K562 (cell line): ENCODE measurements around the gene DACT3. TPM values are rescaled to one million over a fixed set of nuclear protein-coding genes. Genes with fewer than 3 reads are reported as not detected.

ENCODE experiments used
- ARID1B ChIP-seq: fragments of 450-650 bp; IDR thresholded peaks from 2 replicates; pipeline ENCODE4 v1.6.1; 2016; ENCODE audit warnings: antibody characterized with exemption, mild to moderate bottlenecking, inconsistent platforms
- ARID3A ChIP-seq: IDR thresholded peaks from 2 replicates; pipeline ENCODE4 v1.6.1; 2012; ENCODE audit warnings: low read depth, low read length, improper control_type of control experiment, borderline replicate concordance
- CBX8 ChIP-seq: fragments of 200-600 bp; sonication (generic); IDR thresholded peaks from 2 replicates; pipeline ENCODE4 v1.6.1; 2012; ENCODE audit warnings: borderline replicate concordance, mixed run types, low read depth, mild to moderate bottlenecking, moderate library complexity, mixed read lengths, low read length, control low read depth, inconsistent platforms; ENCODE audit not compliant: poor library complexity, severe bottlenecking; ENCODE audit errors: extremely low read depth
- ERF ChIP-seq: fragments of 450-650 bp; formaldehyde crosslinking; IDR thresholded peaks from 2 replicates; pipeline ENCODE4 v1.4.0; 2020; ENCODE audit warnings: mild to moderate bottlenecking, mixed read lengths
- FOS ChIP-seq: IDR thresholded peaks from 3 replicates; pipeline ENCODE4 v1.6.1; 2011; ENCODE audit not compliant: insufficient read length; ENCODE audit errors: extremely low read depth
- HOMEZ ChIP-seq: fragments of 250-450 bp; sonication (Bioruptor Pico); IDR thresholded peaks from 2 replicates; pipeline ENCODE4 v1.4.0; 2020; ENCODE audit warnings: mild to moderate bottlenecking, moderate library complexity
- KLF13 ChIP-seq: fragments of 450-650 bp; IDR thresholded peaks from 2 replicates; pipeline ENCODE4 v1.6.1; 2016; ENCODE audit warnings: missing genetic modification characterization, low read depth, mild to moderate bottlenecking, missing compliant biosample characterization, moderate library complexity, borderline replicate concordance
- NFXL1 ChIP-seq: fragments of 450-650 bp; formaldehyde crosslinking; IDR thresholded peaks from 2 replicates; pipeline ENCODE4 v1.4.0; 2021; ENCODE audit warnings: mild to moderate bottlenecking
- PML ChIP-seq: IDR thresholded peaks from 2 replicates; pipeline ENCODE4 v1.6.1; 2012; ENCODE audit warnings: low read length, inconsistent platforms
- POLR2AphosphoS5 ChIP-seq: IDR thresholded peaks from 2 replicates; pipeline ENCODE4 v1.6.1; 2011; ENCODE audit warnings: mild to moderate bottlenecking, low read depth, low read length, moderate library complexity; ENCODE audit not compliant: control insufficient read depth, insufficient read depth
- PPARD ChIP-seq: fragments of 250-450 bp; sonication (Bioruptor Pico); IDR thresholded peaks from 2 replicates; pipeline ENCODE4 v1.8.0; 2022; ENCODE audit warnings: inconsistent platforms, mild to moderate bottlenecking, moderate library complexity
- RBM34 ChIP-seq: fragments of 200-400 bp; formaldehyde crosslinking; IDR thresholded peaks from 2 replicates; pipeline ENCODE4 v1.6.1; 2018; ENCODE audit warnings: low read length, borderline replicate concordance; ENCODE audit not compliant: insufficient read depth
- SAFB ChIP-seq: fragments of 200-400 bp; formaldehyde crosslinking; IDR thresholded peaks from 2 replicates; pipeline ENCODE4 v1.6.1; 2017; ENCODE audit warnings: low read depth, low read length, borderline replicate concordance
- SMARCA5 ChIP-seq: fragments of 450-650 bp; IDR thresholded peaks from 2 replicates; pipeline ENCODE4 v1.6.1; 2016
- SRF ChIP-seq, 2 experiments: fragments of 250-450, 450-650 bp in 1 of 2; sonication (Bioruptor Pico) in 1 of 2; sonication (generic) in 1 of 2; formaldehyde crosslinking; IDR thresholded peaks; 2 replicates each; pipeline versions ENCODE4 v1.5.0 to v1.5.1; 2020 to 2022; ENCODE audit warnings: mild to moderate bottlenecking in 1 of 2, missing genetic modification reagents in 1 of 2
- TAF9B ChIP-seq: fragments of 450-650 bp; IDR thresholded peaks from 2 replicates; pipeline ENCODE4 v1.6.1; 2018; ENCODE audit warnings: mild to moderate bottlenecking; ENCODE audit not compliant: partially characterized antibody
- TCF7 ChIP-seq: sonication (generic); IDR thresholded peaks from 2 replicates; pipeline ENCODE4 v1.6.1; 2016; ENCODE audit warnings: antibody characterized with exemption, borderline replicate concordance
- TOE1 ChIP-seq, 2 experiments: fragments of 450-650 bp in 1 of 2; sonication (generic) in 1 of 2; formaldehyde crosslinking in 1 of 2; IDR thresholded peaks; 2 replicates each; pipeline versions ENCODE4 v1.7.1 to v1.8.0; 2016 to 2022; ENCODE audit warnings: borderline replicate concordance in 2 of 2, mild to moderate bottlenecking in 2 of 2, antibody characterized with exemption in 1 of 2, inconsistent platforms in 1 of 2, low read depth in 1 of 2, missing genetic modification reagents in 1 of 2, moderate library complexity in 1 of 2
- TSC22D4 ChIP-seq: fragments of 450-650 bp; IDR thresholded peaks from 2 replicates; pipeline ENCODE4 v1.6.1; 2016; ENCODE audit warnings: missing genetic modification characterization, missing biosample characterization, control low read depth
- U2AF1 ChIP-seq: fragments of 200-400 bp; formaldehyde crosslinking; optimal IDR thresholded peaks from 2 replicates; pipeline ENCODE3; 2017; ENCODE audit warnings: mild to moderate bottlenecking, low read depth, low read length, moderate library complexity
- XRCC5 ChIP-seq: fragments of 200-400 bp; formaldehyde crosslinking; IDR thresholded peaks from 2 replicates; pipeline ENCODE4 v1.6.1; 2017; ENCODE audit warnings: low read depth, mild to moderate bottlenecking, low read length
- ZNF174 ChIP-seq: fragments of 250-450 bp; sonication (Bioruptor Pico); IDR thresholded peaks from 2 replicates; pipeline ENCODE4 v1.4.0; 2020; ENCODE audit warnings: mild to moderate bottlenecking
- ZNF584 ChIP-seq: fragments of 200-800 bp; sonication (Bioruptor generic); IDR thresholded peaks from 2 replicates; pipeline ENCODE4 v1.6.1; 2016; ENCODE audit warnings: low read depth, mild to moderate bottlenecking, missing genetic modification characterization, missing compliant biosample characterization
- ZNF785 ChIP-seq: fragments of 250-450 bp; sonication (Bioruptor Pico); IDR thresholded peaks from 2 replicates; pipeline ENCODE4 v1.4.0; 2020; ENCODE audit warnings: mild to moderate bottlenecking
- ZZZ3 ChIP-seq: fragments of 450-650 bp; IDR thresholded peaks from 2 replicates; pipeline ENCODE4 v1.6.1; 2016; ENCODE audit warnings: antibody characterized with exemption, mild to moderate bottlenecking, moderate library complexity
- polyA plus RNA-seq, 8 experiments: library from polyadenylated mRNA; depleted of rRNA in 4 of 8; stranded (reverse) in 5 of 8; unstranded in 3 of 8; fragments of >200 nt; fragmentation: Nextera tagmentation in 2 of 8; fragmentation: Illumina TruSeq in 1 of 8; extraction: Ambion mirVana in 2 of 8; extraction: Trizol in 1 of 8; gene quantifications; 2 replicates each; pipeline versions ENCODE4 v1.2.1 to v1.2.3, GENCODE V29; 2011 to 2014; ENCODE audit warnings: inconsistent platforms in 1 of 8, missing spikeins in 1 of 8
- total RNA-seq, 7 experiments: library from RNA; depleted of rRNA in 6 of 7; stranded (reverse); fragments of >200 nt in 6 of 7; fragmentation: Illumina TruSeq in 2 of 7; extraction: Trizol in 2 of 7; gene quantifications; 2 replicates each; pipeline versions ENCODE4 v1.2.1 to v1.2.3, GENCODE V29; 2011 to 2021; ENCODE audit warnings: low replicate concordance in 1 of 7

The DACT3 gene
- total and polyA plus RNA-seq, 9 of the 15 experiments (the other 6 are each of a cell fraction or from before 2014, with no cell fraction given), result 0.67 to 6.5 (median 3.5) TPM

DNA sequence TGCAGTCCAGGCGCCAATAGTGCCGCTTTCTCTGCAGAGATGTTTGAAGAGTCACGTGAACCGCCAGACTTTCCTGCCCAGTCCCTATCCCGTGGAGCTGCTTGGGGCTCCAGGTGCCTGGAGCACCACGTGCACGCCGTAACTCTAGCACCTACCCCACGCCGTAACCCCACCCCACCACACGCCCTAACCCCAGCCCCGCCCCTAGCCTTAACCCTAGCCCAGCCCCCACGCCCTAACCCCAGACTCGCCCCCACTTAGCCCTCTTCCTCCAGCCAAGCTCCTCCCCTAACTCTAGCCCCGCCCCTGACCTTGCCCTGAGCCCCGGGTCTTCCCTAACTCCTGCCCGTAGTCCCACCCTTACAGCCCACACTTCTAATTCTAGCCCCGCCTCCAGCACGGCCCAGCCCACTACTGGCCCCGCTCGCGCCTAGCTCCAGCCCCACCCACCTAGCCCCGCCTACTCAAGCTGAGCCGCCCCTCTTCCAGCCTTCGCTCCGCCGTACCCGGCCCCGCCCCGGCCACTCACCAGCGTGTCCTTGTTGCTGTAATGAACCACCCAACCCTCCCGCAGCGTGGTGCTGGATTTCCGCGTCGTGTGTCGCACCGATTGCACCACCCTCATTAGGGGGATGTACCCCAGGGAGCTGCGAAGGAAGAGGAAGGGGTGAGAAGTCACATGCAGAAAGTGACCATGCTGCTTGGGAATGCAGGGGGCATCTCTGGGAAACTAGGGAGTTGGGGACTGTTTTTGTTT is 36.4 kb upstream of the DACT3 start (continued):
- no peak for TF ChIP-seq TSC22D4
- TF ChIP-seq RBM34, result no peak
- TF ChIP-seq ERF (CRISPR knock-in tag), result no peak
- TF ChIP-seq TAF9B, result no peak
- no peak for TF ChIP-seq PML
- no peak for TF ChIP-seq FOS
- no peak for TF ChIP-seq ZNF174 (CRISPR knock-in tag)
- TF ChIP-seq POLR2AphosphoS5, result peak; percentile 12; the same call in 1 of the 2 replicates
- TF ChIP-seq HOMEZ (CRISPR knock-in tag), result no peak
- no peak; the same call in 1 of the 2 replicates for TF ChIP-seq XRCC5
- TF ChIP-seq ZNF584 (CRISPR knock-in tag), result no peak
- no peak for TF ChIP-seq TCF7
- no peak for TF ChIP-seq ZNF785
- TF ChIP-seq ZZZ3, result no peak
- no peak; the same call in 1 of the 2 replicates for TF ChIP-seq SAFB
- TF ChIP-seq NFXL1 (CRISPR knock-in tag), result no peak
- TF ChIP-seq KLF13 (tag), result no peak
- peak; percentile 14; the same call in 1 of the 2 replicates for TF ChIP-seq TOE1 (IDR thresholded peaks at IDR 0.05; ENCODE audit: borderline replicate concordance)
- no peak for TF ChIP-seq TOE1 (CRISPR knock-in tag; IDR thresholded peaks at IDR 0.05; ENCODE audit: borderline replicate concordance, low read depth)
- no peak; the same call in 1 of the 2 replicates for TF ChIP-seq ARID1B
- TF ChIP-seq PPARD, result no peak
- TF ChIP-seq U2AF1, result no peak
- no peak for TF ChIP-seq SRF (CRISPR knock-in tag; IDR thresholded peaks at IDR 0.05)
- TF ChIP-seq ARID3A, result no peak
- no peak for TF ChIP-seq CBX8
- TF ChIP-seq SMARCA5, result no peak
